ENCODE data around the gene EIPR1. TPM values are rescaled to one million over a fixed set of nuclear protein-coding genes. Genes with fewer than 3 reads are reported as not detected.

The EIPR1 gene
- total RNA-seq, 1 donor from 2014 or later, result 32.0 TPM

- no peak overlapping the region for H3K27ac Mint-ChIP-seq
- H3K4me3 Mint-ChIP-seq (ENCODE audit: low read depth), result no peak overlapping the region
- H3K36me3 Mint-ChIP-seq (ENCODE audit: insufficient read depth), result peaks cover 8% of the 10 kb centered on the region
- TF ChIP-seq CTCF (IDR thresholded peaks at IDR 0.05; ENCODE audit: unreplicated experiment), result no peak
- H3K27me3 Mint-ChIP-seq, result no peaks in the 10 kb centered on the region
- DNase-seq (ENCODE audit: low spot score, unreplicated experiment), result no peak
- H3K4me1 Mint-ChIP-seq (ENCODE audit: low read depth), result peaks cover 2% of the 10 kb centered on the region
- no peaks in the 10 kb centered on the region for H3K9me3 Mint-ChIP-seq (ENCODE audit: low read depth)
Measured at GRCh38 chr2:3193443-3194330, 183.9 kb downstream of the EIPR1 start.

DNA sequence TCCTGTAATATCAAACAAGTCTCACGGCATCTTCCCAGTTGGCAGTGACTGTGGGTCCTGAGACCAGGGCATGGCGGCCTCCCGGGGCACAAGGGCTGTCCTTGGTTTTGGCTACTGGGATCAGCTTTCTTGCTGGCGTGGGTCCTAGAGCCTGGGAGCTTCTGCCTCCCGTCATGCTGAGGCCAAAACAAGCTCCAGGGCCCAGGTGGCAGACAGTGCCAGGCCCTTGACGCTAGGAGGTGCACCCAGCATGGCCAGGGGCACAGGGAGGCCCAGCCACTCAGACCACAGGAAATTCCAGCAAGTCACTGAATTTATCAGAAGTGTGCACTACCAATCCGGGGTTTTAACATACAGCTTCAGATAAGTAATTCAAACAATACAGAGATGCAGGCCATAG lies 184.7 kb downstream of the EIPR1 start:
- Mint-ChIP-seq H3K4me1 (ENCODE audit: low read depth) (no peaks in the 10 kb centered on the region), H3K27ac (no peak overlapping the region), H3K9me3 (ENCODE audit: low read depth) (no peaks in the 10 kb centered on the region), H3K27me3 (no peaks in the 10 kb centered on the region), H3K4me3 (ENCODE audit: low read depth) (no peak overlapping the region), H3K36me3 (ENCODE audit: insufficient read depth) (peaks cover 4% of the 10 kb centered on the region)
- DNase-seq (ENCODE audit: low spot score, unreplicated experiment), result no peak
- no peak for TF ChIP-seq CTCF (IDR thresholded peaks at IDR 0.05; ENCODE audit: unreplicated experiment)

DNA sequence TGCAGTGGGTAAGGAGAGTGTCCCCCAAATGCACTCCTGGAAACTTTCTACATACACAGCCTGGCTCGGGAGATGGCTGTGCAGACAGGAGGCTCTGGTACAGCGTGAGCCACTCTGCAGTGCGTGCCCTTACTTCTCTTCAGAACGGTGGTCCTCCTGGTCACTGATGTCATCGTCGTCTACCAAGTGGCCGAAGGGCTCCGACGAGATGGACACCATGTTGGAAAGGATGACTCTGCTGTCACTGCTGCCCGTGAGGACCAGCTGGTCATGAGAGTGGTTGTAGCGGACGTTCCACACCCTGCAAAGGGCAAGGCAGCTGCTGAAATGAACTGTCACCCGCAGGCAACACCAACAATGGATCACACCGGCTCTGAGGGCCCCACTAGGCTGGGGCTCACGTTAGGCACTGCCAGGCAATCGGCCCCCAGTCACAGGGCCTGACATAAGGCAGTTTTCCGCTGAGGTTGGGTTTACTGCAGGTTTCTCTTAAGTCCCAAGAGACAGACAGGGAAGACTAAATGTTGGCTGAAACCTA lies 185.3 kb downstream of the EIPR1 start:
- no peak for DNase-seq (ENCODE audit: low spot score, unreplicated experiment)
- no peaks in the 10 kb centered on the region for H3K9me3 Mint-ChIP-seq (ENCODE audit: low read depth)

DNA sequence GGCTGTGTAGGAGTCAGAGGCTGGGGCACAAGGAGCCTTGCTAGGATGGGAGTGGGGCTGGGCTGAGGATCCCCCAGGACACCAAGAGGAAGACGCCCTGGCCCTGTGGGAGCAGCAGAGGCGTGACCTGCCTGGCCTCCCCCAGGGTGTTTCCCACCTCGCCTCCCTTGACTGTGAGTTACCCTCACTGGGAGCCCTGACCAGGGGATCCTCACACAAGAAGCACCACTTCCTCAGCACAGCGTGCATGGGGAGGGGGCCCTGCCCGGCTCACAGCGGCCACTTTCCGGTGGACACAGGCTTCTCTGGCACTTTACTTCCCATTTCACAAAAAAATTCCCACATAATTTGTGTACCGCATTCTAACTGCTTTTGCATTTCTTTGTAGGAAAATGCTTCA lies 187.7 kb downstream of the EIPR1 start:
- no peak overlapping the region for H3K27ac Mint-ChIP-seq
- no peaks in the 10 kb centered on the region for H3K9me3 Mint-ChIP-seq (ENCODE audit: low read depth)
- DNase-seq (ENCODE audit: low spot score, unreplicated experiment), result no peak
- TF ChIP-seq CTCF (IDR thresholded peaks at IDR 0.05; ENCODE audit: unreplicated experiment), result no peak
- H3K4me1 Mint-ChIP-seq (ENCODE audit: low read depth), result no peaks in the 10 kb centered on the region
- no peaks in the 10 kb centered on the region for H3K27me3 Mint-ChIP-seq
- H3K36me3 Mint-ChIP-seq (ENCODE audit: insufficient read depth), result peaks cover 7% of the 10 kb centered on the region
- H3K4me3 Mint-ChIP-seq (ENCODE audit: low read depth), result no peak overlapping the region

More for the DNA sequence above, 185.3 kb downstream of the EIPR1 start:
- no peak for TF ChIP-seq CTCF (IDR thresholded peaks at IDR 0.05; ENCODE audit: unreplicated experiment)
- H3K36me3 Mint-ChIP-seq (ENCODE audit: insufficient read depth), result peaks cover 4% of the 10 kb centered on the region
- H3K4me3 Mint-ChIP-seq (ENCODE audit: low read depth), result no peak overlapping the region
- H3K27me3 Mint-ChIP-seq, result no peaks in the 10 kb centered on the region
- no peak overlapping the region for H3K27ac Mint-ChIP-seq
- H3K4me1 Mint-ChIP-seq (ENCODE audit: low read depth), result no peaks in the 10 kb centered on the region

GRCh38 chr2:3189076-3189591 lies 188.5 kb downstream of the EIPR1 start:
- H3K4me3 Mint-ChIP-seq (ENCODE audit: low read depth), result no peak overlapping the region
- peak overlapping the region; percentile 62 for H3K27ac Mint-ChIP-seq
- no peaks in the 10 kb centered on the region for H3K27me3 Mint-ChIP-seq
- no peak for TF ChIP-seq CTCF (IDR thresholded peaks at IDR 0.05; ENCODE audit: unreplicated experiment)
- DNase-seq (ENCODE audit: low spot score, unreplicated experiment), result no peak
- no peaks in the 10 kb centered on the region for H3K9me3 Mint-ChIP-seq (ENCODE audit: low read depth)
- no peaks in the 10 kb centered on the region for H3K4me1 Mint-ChIP-seq (ENCODE audit: low read depth)
- H3K36me3 Mint-ChIP-seq (ENCODE audit: insufficient read depth), result peaks cover 7% of the 10 kb centered on the region
